GM12891 (cell line): ENCODE results near the gene GDNF.

Source experiments
- POLR2AphosphoS5 ChIP-seq: IDR thresholded peaks from 2 replicates; pipeline ENCODE4 v1.6.1; 2011; ENCODE audit warnings: low read depth, low read length, control low read depth
- SPI1 ChIP-seq: IDR thresholded peaks from 2 replicates; pipeline ENCODE4 v1.6.1; 2011; ENCODE audit warnings: low read depth, low read length, control low read depth
- TAF1 ChIP-seq: IDR thresholded peaks from 2 replicates; pipeline ENCODE4 v1.6.1; 2011; ENCODE audit warnings: low read depth, low read length, control low read depth

GRCh38 chr5:37823433-37824152 lies 16.2 kb downstream of the GDNF start:
- no peak for TF ChIP-seq POLR2AphosphoS5
- TF ChIP-seq TAF1: no peak
- TF ChIP-seq SPI1: no peak
